ENCODE measurements around the gene POGK. TPM values are rescaled to one million over a fixed set of nuclear protein-coding genes. Genes with fewer than 3 reads are reported as not detected.

POGK gene
- total RNA-seq, 1 experiment from 2014 or later = 38.3 TPM

GRCh38 chr1:166874464-166874863 lies 35.2 kb downstream of the POGK start:
- ChIA-PET CTCF (no interaction called here), POLR2A (ENCODE audit: unreplicated experiment) (no interaction called here)
- peak overlapping the region; percentile 73 for H3K4me3 ChIP-seq (ENCODE audit: low read length)
- intact Hi-C loops (cut with micrococcal nuclease) = no loop called here
- no peak for TF ChIP-seq EZH2phosphoT487 (IDR thresholded peaks at IDR 0.05; ENCODE audit: borderline replicate concordance, low read length)
- DNase-seq (no peak), ATAC-seq (no peak)
- no peaks in the 10 kb centered on the region for H3K9me2 ChIP-seq (replicated peaks; ENCODE audit: low read length)
- H3F3A ChIP-seq (ENCODE audit: low read length, unreplicated experiment) = no peaks in the 10 kb centered on the region
- H3K9ac ChIP-seq (ENCODE audit: low read length) = peak overlapping the region; percentile 95; the same call in 1 of the 2 replicates
- H4K20me1 ChIP-seq (ENCODE audit: low read length) = peaks cover 33% of the 10 kb centered on the region; the same call in 1 of the 2 replicates
- 0 out of 2 replicates have a peak, but pooled peaks cover 23% of the 10 kb centered on the region for H3K4me1 ChIP-seq (ENCODE audit: insufficient read depth, low read length)
- H3K27ac ChIP-seq (ENCODE audit: low read length) = no peak overlapping the region
- no peaks in the 10 kb centered on the region for H3K36me3 ChIP-seq (ENCODE audit: low read depth, low read length)
- no peak overlapping the region for H2AFZ ChIP-seq (ENCODE audit: low read length)
- BruUV-seq (replicated peaks) = no TSS peak
- peaks cover 62% of the 10 kb centered on the region for H3K79me2 ChIP-seq (ENCODE audit: low read length)
- H3K4me2 ChIP-seq (ENCODE audit: low read length) = peak overlapping the region; percentile 90
- H3K9me3 ChIP-seq (ENCODE audit: low read length) = no peaks in the 10 kb centered on the region
- H3K27me3 ChIP-seq (ENCODE audit: low read length) = no peaks in the 10 kb centered on the region

DNA sequence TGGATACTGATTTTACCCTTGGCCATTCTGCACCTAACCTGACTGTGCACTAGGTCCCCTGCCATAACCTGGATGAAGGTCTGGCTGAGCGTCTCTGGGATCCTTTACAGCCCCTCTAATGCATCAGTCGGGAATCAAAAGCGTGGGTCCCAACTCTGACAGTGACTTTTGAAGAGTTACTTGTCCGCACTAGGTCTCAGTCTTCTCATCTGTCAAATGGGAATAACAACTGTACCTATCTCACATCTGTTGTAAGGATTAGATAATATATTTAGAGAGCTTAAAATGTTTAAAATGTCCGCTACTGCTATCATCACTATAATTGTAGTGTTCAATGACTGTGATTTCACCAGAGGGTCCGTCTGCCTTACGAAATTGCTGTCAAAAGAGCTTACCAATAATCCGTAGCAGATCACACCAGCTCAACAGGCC lies 36.0 kb downstream of the POGK start:
- peaks cover 54% of the 10 kb centered on the region for H3K79me2 ChIP-seq (ENCODE audit: low read length)
- peaks cover 28% of the 10 kb centered on the region; the same call in 1 of the 2 replicates for H4K20me1 ChIP-seq (ENCODE audit: low read length)
- peak overlapping the region; percentile 90 for H3K4me2 ChIP-seq (ENCODE audit: low read length)
- ChIA-PET POLR2A (ENCODE audit: unreplicated experiment) (no interaction called here), CTCF (no interaction called here)
- TF ChIP-seq, protein P1, sequence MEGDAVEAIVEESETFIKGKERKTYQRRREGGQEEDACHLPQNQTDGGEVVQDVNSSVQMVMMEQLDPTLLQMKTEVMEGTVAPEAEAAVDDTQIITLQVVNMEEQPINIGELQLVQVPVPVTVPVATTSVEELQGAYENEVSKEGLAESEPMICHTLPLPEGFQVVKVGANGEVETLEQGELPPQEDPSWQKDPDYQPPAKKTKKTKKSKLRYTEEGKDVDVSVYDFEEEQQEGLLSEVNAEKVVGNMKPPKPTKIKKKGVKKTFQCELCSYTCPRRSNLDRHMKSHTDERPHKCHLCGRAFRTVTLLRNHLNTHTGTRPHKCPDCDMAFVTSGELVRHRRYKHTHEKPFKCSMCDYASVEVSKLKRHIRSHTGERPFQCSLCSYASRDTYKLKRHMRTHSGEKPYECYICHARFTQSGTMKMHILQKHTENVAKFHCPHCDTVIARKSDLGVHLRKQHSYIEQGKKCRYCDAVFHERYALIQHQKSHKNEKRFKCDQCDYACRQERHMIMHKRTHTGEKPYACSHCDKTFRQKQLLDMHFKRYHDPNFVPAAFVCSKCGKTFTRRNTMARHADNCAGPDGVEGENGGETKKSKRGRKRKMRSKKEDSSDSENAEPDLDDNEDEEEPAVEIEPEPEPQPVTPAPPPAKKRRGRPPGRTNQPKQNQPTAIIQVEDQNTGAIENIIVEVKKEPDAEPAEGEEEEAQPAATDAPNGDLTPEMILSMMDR (conservative IDR thresholded peaks at IDR 0.05; ENCODE audit: low read depth, low read length) = no peak
- no peak for TF ChIP-seq EZH2phosphoT487 (IDR thresholded peaks at IDR 0.05; ENCODE audit: borderline replicate concordance, low read length)
- no peak for TF ChIP-seq EZH2 (IDR thresholded peaks at IDR 0.05; ENCODE audit: low read length, unreplicated experiment)
- H3K27me3 ChIP-seq (ENCODE audit: low read length) = no peaks in the 10 kb centered on the region
- H2AFZ ChIP-seq (ENCODE audit: low read length) = peak overlapping the region; percentile 88
- DNase-seq (no peak), ATAC-seq (no peak)
- H3K36me3 ChIP-seq (ENCODE audit: low read depth, low read length) = no peaks in the 10 kb centered on the region
- intact Hi-C loops (cut with micrococcal nuclease) = loop anchor here (1.0 kb wide), 1 partner anchor 35 kb away; no protein-coding TSS in a partner anchor
- H3K9me3 ChIP-seq (ENCODE audit: low read length) = no peaks in the 10 kb centered on the region
- peak overlapping the region; percentile 95 for H3K9ac ChIP-seq (ENCODE audit: low read length)
- no peaks in the 10 kb centered on the region for H3F3A ChIP-seq (ENCODE audit: low read length, unreplicated experiment)
- H3K9me2 ChIP-seq (replicated peaks; ENCODE audit: low read length) = no peaks in the 10 kb centered on the region
- H3K27ac ChIP-seq (ENCODE audit: low read length) = peak overlapping the region; percentile 78
- H3K4me1 ChIP-seq (ENCODE audit: insufficient read depth, low read length) = 0 out of 2 replicates have a peak, but pooled peaks cover 23% of the 10 kb centered on the region
- BruUV-seq (replicated peaks) = TSS peak; percentile 45
- peak overlapping the region; percentile 73 for H3K4me3 ChIP-seq (ENCODE audit: low read length)

- no TSS peak for BruUV-seq (replicated peaks)
- ChIA-PET CTCF (interaction anchor here (0.6 to 1.2 kb wide), 5 partner anchors 27 to 189 kb away, joined by 3 to 10 read pairs (median 3); no protein-coding TSS in a partner anchor), POLR2A (ENCODE audit: unreplicated experiment) (interaction anchor here (0.6 to 1.0 kb wide), 3 partner anchors 37 to 1170 kb away, joined by 3 to 13 read pairs (median 4); partner anchors contain the start of gene POGK)
- H4K20me1 ChIP-seq (ENCODE audit: low read length) = peaks cover 21% of the 10 kb centered on the region; the same call in 1 of the 2 replicates
- no peaks in the 10 kb centered on the region for H3F3A ChIP-seq (ENCODE audit: low read length, unreplicated experiment)
- no peaks in the 10 kb centered on the region for H3K27me3 ChIP-seq (ENCODE audit: low read length)
- no peaks in the 10 kb centered on the region for H3K36me3 ChIP-seq (ENCODE audit: low read depth, low read length)
- peak within 1 kb of the TSS; percentile 78 for H3K27ac ChIP-seq (ENCODE audit: low read length)
- peak; percentile 87 for ATAC-seq
- peak within 1 kb of the TSS; percentile 73 for H3K4me3 ChIP-seq (ENCODE audit: low read length)
- peak within 1 kb of the TSS; percentile 95 for H3K9ac ChIP-seq (ENCODE audit: low read length)
- H3K4me2 ChIP-seq (ENCODE audit: low read length) = peak within 1 kb of the TSS; percentile 90
- TF ChIP-seq EZH2 (IDR thresholded peaks at IDR 0.05; ENCODE audit: low read length, unreplicated experiment) = no peak
- H3K9me3 ChIP-seq (ENCODE audit: low read length) = no peaks in the 10 kb centered on the region
- intact Hi-C loops (cut with micrococcal nuclease) = loop anchor here (1.0 to 2.0 kb wide), 3 partner anchors 35 to 347 kb away; no protein-coding TSS in a partner anchor
- H3K79me2 ChIP-seq (ENCODE audit: low read length) = peaks cover 48% of the 10 kb centered on the region
- H3K9me2 ChIP-seq (replicated peaks; ENCODE audit: low read length) = no peaks in the 10 kb centered on the region
- H2AFZ ChIP-seq (ENCODE audit: low read length) = peak within 1 kb of the TSS; percentile 88
- peak; percentile 99 for DNase-seq
- H3K4me1 ChIP-seq (ENCODE audit: insufficient read depth, low read length) = 0 out of 2 replicates have a peak, but pooled peaks cover 23% of the 10 kb centered on the region
Measured at GRCh38 chr1:166875734-166876539, 36.7 kb downstream of the POGK start, which contains the start of gene TADA1. Gene TADA1 (minus strand): TSS chr1:166876264. CDS start chr1:166876233, 31 bp downstream.
